Measurements from ENCODE around the gene HHAT.

- TF ChIP-seq CTCF (IDR thresholded peaks at IDR 0.05; ENCODE audit: insufficient read depth, low read depth, low read length): peak; percentile 99
- TF ChIP-seq EZH2 (IDR thresholded peaks at IDR 0.05; ENCODE audit: insufficient read depth, low read length): no peak
Observed at GRCh38 chr1:210407207-210407886, 78.6 kb downstream of the HHAT start.
